LHCN-M2 (cell line): ENCODE measurements around the gene FARP1. TPM values are rescaled to one million over a fixed set of nuclear protein-coding genes. Genes with fewer than 3 reads are reported as not detected.
A peak's percentile ranks its signal among the peaks of the same experiment; 100 is the strongest.

Experiments
- DNase-seq: peaks from one replicate; pipeline ENCODE4 v3.0.0-alpha.2; 2012; ENCODE audit warnings: low read depth
- total RNA-seq: library from RNA; depleted of rRNA; stranded (reverse); fragments of >200 nt; gene quantifications from 2 replicates; pipeline ENCODE4 v1.2.3, GENCODE V29; 2014

The FARP1 gene
- total RNA-seq, 1 experiment from 2014 or later, result 15.8 TPM

- peak; percentile 63 for DNase-seq
Observed at GRCh38 chr13:98478189-98479129, 335.6 kb downstream of the FARP1 start.

- no peak for DNase-seq
Observed at GRCh38 chr13:98479496-98480003, 336.7 kb downstream of the FARP1 start.

DNA sequence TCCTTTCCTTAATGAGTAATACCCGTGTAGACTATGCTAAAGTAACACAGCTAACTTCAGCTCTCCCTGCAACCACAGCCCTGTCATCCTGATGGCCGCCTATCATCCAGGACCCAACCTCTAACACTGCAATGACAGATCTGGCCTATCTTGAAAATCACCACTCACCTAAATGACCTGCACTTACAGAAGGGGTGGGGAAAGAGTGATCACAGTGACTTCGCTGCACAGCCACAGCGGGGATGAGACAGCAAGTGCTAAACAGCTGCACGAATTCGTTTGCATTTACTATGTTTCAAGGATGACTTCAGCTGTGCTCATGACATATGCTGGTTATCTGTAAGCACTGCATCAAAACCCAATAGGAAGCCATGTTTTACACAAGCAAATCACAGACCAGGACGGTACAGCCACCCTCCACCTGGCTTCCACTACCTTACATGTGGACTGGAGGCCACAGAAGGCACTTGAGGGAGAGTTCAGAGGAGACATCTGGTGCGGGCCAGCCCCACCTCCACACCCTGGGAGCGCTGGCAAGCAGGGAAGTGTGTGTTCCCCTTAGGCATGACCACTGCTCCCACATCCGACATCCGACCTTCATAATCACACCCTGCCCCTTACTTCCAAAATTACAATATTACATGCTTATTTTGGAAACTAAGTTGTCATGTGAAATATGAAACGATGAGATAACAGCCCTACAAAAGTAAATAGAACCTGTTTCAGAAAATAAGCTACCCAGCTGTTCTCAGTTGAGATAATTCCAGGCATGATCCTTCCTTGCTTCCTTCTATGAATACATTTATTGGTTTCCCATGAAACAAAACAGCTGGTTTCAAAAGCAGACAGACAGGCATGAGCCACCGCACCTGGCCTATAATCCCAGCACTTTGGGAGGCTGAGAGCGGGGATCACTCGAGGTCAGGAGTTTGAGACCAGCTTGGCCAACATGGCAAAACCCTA lies 338.3 kb downstream of the FARP1 start:
- DNase-seq, result peak; percentile 75

- peak; percentile 88 for DNase-seq
Observed at GRCh38 chr13:98482476-98483444, 339.9 kb downstream of the FARP1 start.

GRCh38 chr13:98483601-98484288 lies 340.9 kb downstream of the FARP1 start:
- DNase-seq, result no peak

- DNase-seq, result peak; percentile 94
Observed at GRCh38 chr13:98484289-98485219, 341.7 kb downstream of the FARP1 start.

- no peak for DNase-seq
Observed at GRCh38 chr13:98485561-98485960, 342.7 kb downstream of the FARP1 start.

DNA sequence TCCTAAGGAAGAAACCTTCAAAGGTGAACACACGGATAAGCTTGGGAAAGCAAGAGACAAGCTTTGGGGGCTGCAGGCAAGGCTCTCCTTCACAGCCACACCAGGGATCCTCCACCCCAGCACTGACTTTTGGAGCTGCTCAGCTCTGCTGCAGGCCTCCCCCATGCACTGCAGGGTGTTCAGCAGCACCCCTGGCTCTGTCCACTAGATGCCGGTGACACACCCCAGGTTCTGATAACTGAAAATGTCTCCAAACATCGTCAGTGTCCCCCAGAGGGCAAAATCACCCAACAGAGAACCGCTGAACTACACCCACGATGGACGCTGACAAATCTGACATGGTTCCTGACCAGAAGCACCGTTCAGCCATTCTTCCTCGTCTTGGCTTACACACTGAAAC lies 343.5 kb downstream of the FARP1 start:
- no peak for DNase-seq

GRCh38 chr13:98487016-98487415 lies 344.1 kb downstream of the FARP1 start:
- no peak for DNase-seq

- DNase-seq, result no peak
Observed at GRCh38 chr13:98487522-98487921, 344.6 kb downstream of the FARP1 start.

DNA sequence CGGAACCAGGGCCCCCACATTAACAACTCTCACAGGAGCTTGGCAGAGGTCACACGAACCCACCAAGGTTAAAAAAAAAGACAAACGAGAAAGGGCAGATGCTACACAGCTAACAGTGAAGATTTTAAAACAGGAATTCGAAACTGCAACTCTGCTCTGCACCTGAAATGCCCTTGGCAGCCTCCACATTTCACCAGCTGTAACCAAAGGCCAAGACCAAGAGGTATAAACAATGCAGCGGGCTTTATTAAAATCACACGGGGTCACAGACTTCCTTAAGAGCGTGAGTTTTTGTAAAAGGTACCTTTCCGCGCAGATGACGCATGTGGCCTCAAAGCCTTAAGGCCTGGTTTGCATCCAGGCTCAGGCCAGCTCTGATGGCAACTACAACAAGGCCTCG lies 345.8 kb downstream of the FARP1 start:
- no peak for DNase-seq

DNA sequence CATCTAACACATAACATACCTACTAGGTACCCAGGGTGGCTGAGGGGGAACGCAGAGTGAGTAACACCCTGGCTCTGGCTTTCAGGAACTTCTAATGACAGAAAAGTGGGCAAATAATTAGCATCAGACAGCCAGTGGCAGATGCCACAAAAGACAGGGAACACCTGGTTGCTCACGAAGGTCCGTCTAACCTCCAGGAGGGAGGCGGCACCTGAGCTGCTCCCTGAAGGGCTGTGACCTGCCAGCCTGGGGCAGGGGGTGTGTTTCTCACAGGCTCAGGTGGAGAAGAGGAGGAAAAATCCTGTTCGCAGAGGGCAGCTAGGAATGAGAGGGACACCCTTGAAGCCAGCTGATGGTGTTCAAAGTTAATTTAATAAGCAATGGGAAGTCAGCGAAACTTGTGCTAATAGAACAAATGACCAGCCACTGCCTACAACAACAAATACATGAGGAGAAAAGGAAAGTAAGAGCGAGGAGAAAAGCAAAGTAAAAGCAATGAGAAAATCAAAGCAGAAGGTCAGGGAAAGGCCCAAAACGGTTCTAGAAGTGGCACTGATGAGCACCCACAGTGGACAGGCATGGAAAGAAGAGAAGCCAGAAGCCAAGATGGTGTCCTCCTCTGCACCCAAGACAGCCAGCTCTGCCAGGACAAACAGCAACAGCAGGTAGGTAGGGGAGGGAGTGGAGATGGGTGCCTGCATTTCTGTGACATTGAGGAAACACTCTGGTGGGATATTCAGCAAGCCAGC lies 346.7 kb downstream of the FARP1 start:
- DNase-seq, result no peak

- no peak for DNase-seq
Observed at GRCh38 chr13:98490195-98490836, 347.4 kb downstream of the FARP1 start.

DNA sequence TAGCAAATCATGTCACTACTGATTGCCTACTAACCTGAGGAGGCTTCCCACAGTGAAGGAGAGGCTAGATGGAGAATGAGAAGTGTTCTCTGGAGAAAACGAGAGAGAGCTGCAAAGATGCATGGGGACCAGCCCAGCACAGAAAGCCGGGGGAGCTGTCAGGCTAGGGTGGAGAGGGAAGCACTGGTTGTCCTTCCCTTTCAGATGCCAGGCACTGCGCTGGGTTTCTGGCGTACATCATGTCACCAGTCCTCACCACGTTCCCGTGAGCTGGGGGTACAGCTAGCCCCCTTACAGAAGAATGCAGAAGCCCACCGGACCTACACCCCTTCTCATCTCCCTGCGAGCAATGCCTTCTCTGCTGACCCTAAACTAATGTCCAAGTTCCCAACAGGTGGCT lies 348.0 kb downstream of the FARP1 start:
- no peak for DNase-seq

DNA sequence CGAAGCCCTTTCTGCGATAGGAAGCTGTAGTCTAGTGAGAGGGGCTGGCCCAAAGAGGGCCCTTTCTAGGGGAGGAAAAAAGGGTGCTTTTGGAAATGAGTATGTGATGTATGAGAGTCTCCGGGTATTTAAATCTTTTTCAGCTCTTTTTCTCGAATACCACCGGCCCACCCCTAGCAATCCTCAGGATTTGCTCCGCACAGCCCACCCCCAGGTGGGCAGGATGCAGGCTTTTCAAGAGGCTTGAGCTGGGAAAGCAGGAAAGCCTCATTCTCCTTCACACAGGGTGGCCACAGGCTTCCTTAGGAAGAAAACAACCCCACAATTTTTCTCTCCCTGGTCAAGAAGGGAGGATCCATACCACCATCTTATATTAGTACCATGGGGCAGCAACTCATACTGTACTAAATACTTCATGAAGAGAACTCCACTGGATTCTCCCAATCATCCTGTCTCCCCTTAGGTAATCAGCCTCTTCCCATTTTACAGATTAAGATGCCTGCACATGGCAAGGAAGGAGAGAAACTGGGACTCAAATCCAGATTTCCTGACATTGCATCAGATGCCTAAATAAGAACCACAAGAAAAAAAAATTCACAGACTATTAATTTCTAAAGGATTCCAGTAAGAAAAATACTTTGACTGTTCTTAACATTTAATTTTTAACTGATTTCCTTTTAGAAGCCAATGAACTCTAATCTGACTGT lies 349.6 kb downstream of the FARP1 start:
- DNase-seq, result no peak

DNA sequence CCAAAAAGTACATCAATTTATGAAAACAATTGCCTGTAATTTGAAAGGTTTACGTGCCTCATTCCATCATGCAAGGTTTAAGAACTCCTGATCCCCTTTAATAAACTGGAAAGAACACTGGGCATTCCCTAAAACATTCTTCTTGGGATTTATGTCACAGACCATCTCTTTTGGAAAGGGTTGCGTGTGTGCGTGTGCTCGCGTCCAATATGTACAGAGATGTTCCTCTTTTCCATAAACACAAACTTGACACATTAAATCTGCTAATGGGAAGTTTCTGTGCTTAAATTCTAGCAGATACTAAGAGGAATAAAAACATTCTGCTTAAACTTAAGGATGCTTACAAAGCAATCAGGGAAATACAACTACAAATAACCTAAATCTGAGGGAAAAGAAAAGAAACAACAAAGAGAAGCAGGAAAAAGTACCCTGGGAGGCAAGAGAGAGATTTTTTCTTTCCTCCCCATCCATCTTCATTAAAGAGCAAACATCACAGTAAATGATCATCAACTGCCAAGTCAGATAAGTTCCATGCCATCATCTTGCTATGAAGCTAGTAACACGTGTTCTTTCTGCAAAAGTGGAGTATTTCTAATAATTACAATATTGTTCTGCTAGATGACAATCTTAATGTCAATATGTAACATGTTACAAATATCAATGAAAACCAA lies 350.3 kb downstream of the FARP1 start:
- no peak for DNase-seq

- no peak for DNase-seq
Observed at GRCh38 chr13:98494769-98495168, 351.9 kb downstream of the FARP1 start.
